Suprapubic skin (tissue), 4 donors: ENCODE measurements around the gene CTNNA1. TPM values are rescaled to one million over a fixed set of nuclear protein-coding genes. Genes with fewer than 3 reads are reported as not detected.
"Not testable (repeated sequence)": the region's sequence is repeated elsewhere in the genome, so short reads cannot be mapped to it uniquely, and the experiment has no call there.

Source experiments
- DNase-seq, 2 donors: peaks; one replicate each; pipeline ENCODE4 v3.0.0-alpha.2; 2019; ENCODE audit warnings: low spot score in 2 of 2
- H3K27ac ChIP-seq: fragments of 200-600 bp; sonication (generic); one replicate; pipeline ENCODE4 v1.5.1; 2019
- H3K27me3 ChIP-seq: fragments of 200-600 bp; sonication (generic); one replicate; pipeline ENCODE4 v1.5.1; 2019
- H3K36me3 ChIP-seq: fragments of 200-600 bp; sonication (generic); one replicate; pipeline ENCODE4 v1.5.1; 2019
- H3K4me1 ChIP-seq: fragments of 200-600 bp; sonication (generic); one replicate; pipeline ENCODE4 v1.5.1; 2019
- H3K4me3 ChIP-seq: fragments of 200-600 bp; sonication (generic); one replicate; pipeline ENCODE4 v1.5.1; 2019; ENCODE audit warnings: mild to moderate bottlenecking
- H3K9me3 ChIP-seq: fragments of 200-600 bp; sonication (generic); one replicate; pipeline ENCODE4 v1.5.1; 2019
- EP300 ChIP-seq: sonication (generic); formaldehyde crosslinking; IDR thresholded peaks from one replicate; pipeline ENCODE4 v1.6.1; 2017; ENCODE audit warnings: antibody characterized with exemption
- POLR2A ChIP-seq, 2 donors: fragments of 450-650 bp; IDR thresholded peaks; one replicate each; pipeline ENCODE4 v1.6.1; 2017; ENCODE audit warnings: antibody characterized with exemption in 2 of 2, mild to moderate bottlenecking in 2 of 2, moderate library complexity in 2 of 2
- POLR2AphosphoS5 ChIP-seq, 3 donors: sonication (generic); formaldehyde crosslinking; IDR thresholded peaks; one replicate each; pipeline ENCODE4 v1.6.1; 2017; ENCODE audit warnings: antibody characterized with exemption in 3 of 3
- WGBS: methylation state at CpG from one replicate; pipeline ENCODE4 v1.1.5; 2018; 5-methylcytosine and 5-hydroxymethylcytosine counted together
- total RNA-seq, 4 donors: library from RNA; depleted of rRNA; stranded (reverse); fragments of >200 nt; gene quantifications; one replicate each; pipeline ENCODE4 v1.1.0, GENCODE V29; 2016
- TF ChIP-seq, protein P1 (sequence below), 2 donors: fragments of 200-600 bp in 1 of 2; fragments of 450-650 bp in 1 of 2; sonication (generic) in 1 of 2; IDR thresholded peaks; one replicate each; pipeline ENCODE4 v1.5.1; 2016 to 2019; ENCODE audit warnings: antibody characterized with exemption in 2 of 2, mild to moderate bottlenecking in 1 of 2, moderate library complexity in 1 of 2

CTNNA1 gene
- total RNA-seq, 4 donors from 2014 or later = 260 to 332 (median 279) TPM

DNA sequence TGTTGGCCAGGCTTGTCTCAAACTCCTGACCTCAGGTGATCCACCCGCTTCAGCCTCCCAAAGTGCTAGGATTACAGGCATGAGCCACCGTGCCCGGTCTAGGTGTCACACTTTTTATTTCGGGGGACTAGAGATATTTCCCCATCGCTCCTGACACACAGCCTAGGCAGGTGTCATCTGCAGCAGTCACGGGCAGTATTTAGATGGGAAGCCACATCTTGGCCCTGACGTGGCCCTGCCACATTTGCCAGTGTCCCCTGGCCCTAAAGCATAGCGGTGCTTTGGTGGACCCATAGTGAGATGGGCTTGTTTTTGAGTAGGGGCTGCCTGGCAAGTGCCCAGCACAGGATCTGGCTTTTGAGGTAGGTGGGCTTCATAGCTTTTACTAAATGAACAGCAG is 167.0 kb downstream of the CTNNA1 start:
- Histone ChIP-seq H3K36me3 (peaks cover 40% of the 10 kb centered on the region), H3K4me1 (no peaks in the 10 kb centered on the region), H3K9me3 (no peaks in the 10 kb centered on the region), H3K27me3 (no peaks in the 10 kb centered on the region), H3K4me3 (no peak overlapping the region), H3K27ac (no peak overlapping the region)
- TF ChIP-seq, protein P1, sequence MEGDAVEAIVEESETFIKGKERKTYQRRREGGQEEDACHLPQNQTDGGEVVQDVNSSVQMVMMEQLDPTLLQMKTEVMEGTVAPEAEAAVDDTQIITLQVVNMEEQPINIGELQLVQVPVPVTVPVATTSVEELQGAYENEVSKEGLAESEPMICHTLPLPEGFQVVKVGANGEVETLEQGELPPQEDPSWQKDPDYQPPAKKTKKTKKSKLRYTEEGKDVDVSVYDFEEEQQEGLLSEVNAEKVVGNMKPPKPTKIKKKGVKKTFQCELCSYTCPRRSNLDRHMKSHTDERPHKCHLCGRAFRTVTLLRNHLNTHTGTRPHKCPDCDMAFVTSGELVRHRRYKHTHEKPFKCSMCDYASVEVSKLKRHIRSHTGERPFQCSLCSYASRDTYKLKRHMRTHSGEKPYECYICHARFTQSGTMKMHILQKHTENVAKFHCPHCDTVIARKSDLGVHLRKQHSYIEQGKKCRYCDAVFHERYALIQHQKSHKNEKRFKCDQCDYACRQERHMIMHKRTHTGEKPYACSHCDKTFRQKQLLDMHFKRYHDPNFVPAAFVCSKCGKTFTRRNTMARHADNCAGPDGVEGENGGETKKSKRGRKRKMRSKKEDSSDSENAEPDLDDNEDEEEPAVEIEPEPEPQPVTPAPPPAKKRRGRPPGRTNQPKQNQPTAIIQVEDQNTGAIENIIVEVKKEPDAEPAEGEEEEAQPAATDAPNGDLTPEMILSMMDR (IDR thresholded peaks at IDR 0.05) = no peak
- TF ChIP-seq EP300 = no peak
- no peak for TF ChIP-seq POLR2AphosphoS5 (IDR thresholded peaks at IDR 0.05)
- no peak for TF ChIP-seq POLR2A (IDR thresholded peaks at IDR 0.05)
- no peak for DNase-seq
- WGBS = 97% methylated on average over 8 of the region's 8 CpGs

DNA sequence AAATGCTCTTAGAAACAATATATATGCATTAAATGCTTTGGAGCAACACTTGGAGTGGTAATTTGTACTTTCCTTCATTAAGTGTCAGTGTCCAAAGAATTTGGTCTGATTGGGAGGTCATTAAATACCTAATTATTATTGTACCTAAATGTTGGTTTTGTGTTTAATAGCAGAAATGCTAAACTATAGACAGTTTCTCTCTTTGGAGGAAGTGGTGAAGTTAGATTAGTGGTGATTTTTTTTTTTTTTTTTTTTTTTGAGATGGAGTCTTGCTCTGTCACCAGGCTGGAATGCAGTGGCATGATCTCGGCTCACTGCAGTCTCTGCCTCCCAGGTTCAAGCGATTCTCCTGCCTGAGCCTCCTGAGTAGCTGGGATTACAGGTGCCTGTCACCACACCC is 168.1 kb downstream of the CTNNA1 start:
- not testable (repeated sequence) for H3K27ac ChIP-seq, DNase-seq, H3K27me3 ChIP-seq, H3K9me3 ChIP-seq, H3K4me1 ChIP-seq, H3K4me3 ChIP-seq
- H3K36me3 ChIP-seq = peaks cover 46% of the 10 kb centered on the region
- 85% methylated on average over 2 of the region's 2 CpGs for WGBS

DNA sequence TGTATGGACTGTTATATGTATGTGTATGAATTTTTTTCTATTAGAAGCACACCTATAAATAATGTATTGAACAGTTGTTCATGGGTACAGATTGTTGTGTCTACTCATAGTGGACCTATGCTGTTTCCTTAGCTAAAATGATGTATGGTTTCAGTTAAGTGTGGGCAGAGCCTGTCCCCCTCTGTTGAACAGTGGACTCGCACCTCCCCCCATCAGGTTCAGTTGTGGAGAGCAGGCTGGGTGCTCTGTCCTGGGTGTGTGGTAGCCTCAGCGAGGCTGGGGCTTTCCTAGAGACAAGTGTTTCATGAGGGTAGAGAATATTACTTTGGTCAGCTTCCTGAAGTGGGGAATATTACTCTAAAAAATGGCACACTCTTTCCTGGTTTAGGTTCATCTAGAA is 169.3 kb downstream of the CTNNA1 start:
- no peaks in the 10 kb centered on the region for H3K4me1 ChIP-seq
- H3K36me3 ChIP-seq = peaks cover 55% of the 10 kb centered on the region
- H3K4me3 ChIP-seq = no peak overlapping the region
- WGBS = 100% methylated on average over 2 of the region's 2 CpGs
- TF ChIP-seq POLR2AphosphoS5 (IDR thresholded peaks at IDR 0.05) (no peak), EP300 (no peak), POLR2A (IDR thresholded peaks at IDR 0.05) (no peak)
- TF ChIP-seq, protein P1 (IDR thresholded peaks at IDR 0.05) = no peak
- no peak overlapping the region for H3K27ac ChIP-seq
- no peaks in the 10 kb centered on the region for H3K9me3 ChIP-seq
- DNase-seq = no peak
- H3K27me3 ChIP-seq = no peaks in the 10 kb centered on the region

DNA sequence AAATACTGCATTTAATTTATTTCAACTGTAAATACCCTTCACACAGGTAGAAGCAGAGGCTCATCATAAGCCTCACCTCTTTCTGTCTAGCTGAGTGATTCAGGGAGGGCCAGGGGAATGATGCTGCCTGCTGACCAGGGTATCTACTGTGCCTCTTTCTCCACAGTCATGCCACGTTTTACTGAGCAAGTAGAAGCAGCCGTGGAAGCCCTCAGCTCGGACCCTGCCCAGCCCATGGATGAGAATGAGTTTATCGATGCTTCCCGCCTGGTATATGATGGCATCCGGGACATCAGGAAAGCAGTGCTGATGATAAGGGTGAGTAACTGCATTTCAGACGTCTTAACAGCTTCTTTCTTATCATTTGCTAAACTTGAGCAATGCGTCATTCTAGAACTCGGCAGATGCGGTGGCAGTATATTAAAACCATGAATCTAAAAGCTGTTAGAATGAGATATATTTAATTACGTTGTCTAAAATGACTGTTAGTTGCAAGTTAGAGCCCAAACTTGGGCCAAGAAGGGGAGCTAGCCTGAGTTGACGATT is 171.9 kb downstream of the CTNNA1 start:
- no peaks in the 10 kb centered on the region for H3K9me3 ChIP-seq
- no peak for DNase-seq
- H3K27me3 ChIP-seq = no peaks in the 10 kb centered on the region
- H3K4me1 ChIP-seq = peaks cover 4% of the 10 kb centered on the region
- peaks cover 63% of the 10 kb centered on the region for H3K36me3 ChIP-seq
- H3K4me3 ChIP-seq = no peak overlapping the region
- no peak overlapping the region for H3K27ac ChIP-seq
- TF ChIP-seq POLR2A (IDR thresholded peaks at IDR 0.05) (no peak), EP300 (no peak), POLR2AphosphoS5 (IDR thresholded peaks at IDR 0.05) (no peak)
- TF ChIP-seq, protein P1 (IDR thresholded peaks at IDR 0.05) = no peak
- WGBS = 94% methylated on average over 12 of the region's 12 CpGs

DNA sequence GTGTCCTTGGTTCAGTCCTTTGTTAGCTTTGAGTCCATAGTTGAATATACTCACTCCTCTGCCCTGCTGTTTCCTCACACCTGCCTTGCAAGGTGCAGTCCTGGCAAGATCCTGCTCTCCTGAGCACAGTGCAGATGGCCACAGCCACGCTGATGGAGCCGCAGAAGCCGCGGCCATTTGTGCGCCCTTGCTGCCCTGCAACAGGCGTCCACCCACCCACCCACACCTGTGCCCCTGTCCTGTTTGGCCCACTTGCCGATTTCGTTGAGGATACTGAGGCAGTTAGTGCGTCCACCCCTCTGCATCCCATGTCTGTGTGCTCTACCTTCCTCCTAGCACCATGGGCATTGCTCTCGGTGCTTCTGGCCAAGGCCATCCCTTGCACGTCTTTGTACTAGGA is 173.0 kb downstream of the CTNNA1 start:
- Histone ChIP-seq H3K9me3 (no peaks in the 10 kb centered on the region), H3K4me1 (peaks cover 5% of the 10 kb centered on the region), H3K4me3 (no peak overlapping the region), H3K36me3 (peaks cover 66% of the 10 kb centered on the region), H3K27ac (no peak overlapping the region), H3K27me3 (no peaks in the 10 kb centered on the region)
- no peak for DNase-seq
- no peak for TF ChIP-seq POLR2A (IDR thresholded peaks at IDR 0.05)
- TF ChIP-seq, protein P1 (IDR thresholded peaks at IDR 0.05) = no peak
- WGBS = 96% methylated on average over 11 of the region's 11 CpGs
